NOMO-1 (cell line): ENCODE data around the gene LRRC4C.

Experiments
- DNase-seq, 2 experiments: peaks; one replicate each; lab custom pipeline; 2025; ENCODE audit not compliant: unreplicated experiment in 2 of 2; lab: John Stamatoyannopoulos, UW

Gene LRRC4C

GRCh38 chr11:40401132-40401853 is 1058.2 kb downstream of the LRRC4C start:
- no peak for DNase-seq

DNA sequence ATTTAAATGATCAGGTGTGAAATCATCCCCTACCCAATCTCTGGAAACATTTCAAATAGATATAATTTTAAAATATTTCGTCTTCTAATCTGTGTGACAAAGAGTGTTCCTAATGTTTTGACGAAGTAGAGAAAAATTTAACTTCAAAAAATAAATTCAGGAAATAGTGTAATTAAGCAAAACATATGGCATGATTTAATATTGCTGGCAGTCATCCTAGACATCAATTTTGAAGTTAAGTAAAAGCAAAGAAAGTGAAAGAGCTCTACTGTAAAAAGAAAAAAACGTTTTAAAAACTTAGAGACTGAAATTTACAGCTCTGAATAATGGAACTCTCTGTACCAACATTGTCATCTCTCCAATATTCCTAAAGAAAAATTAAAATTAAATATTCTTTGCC is 1062.3 kb downstream of the LRRC4C start:
- DNase-seq, result no peak

DNA sequence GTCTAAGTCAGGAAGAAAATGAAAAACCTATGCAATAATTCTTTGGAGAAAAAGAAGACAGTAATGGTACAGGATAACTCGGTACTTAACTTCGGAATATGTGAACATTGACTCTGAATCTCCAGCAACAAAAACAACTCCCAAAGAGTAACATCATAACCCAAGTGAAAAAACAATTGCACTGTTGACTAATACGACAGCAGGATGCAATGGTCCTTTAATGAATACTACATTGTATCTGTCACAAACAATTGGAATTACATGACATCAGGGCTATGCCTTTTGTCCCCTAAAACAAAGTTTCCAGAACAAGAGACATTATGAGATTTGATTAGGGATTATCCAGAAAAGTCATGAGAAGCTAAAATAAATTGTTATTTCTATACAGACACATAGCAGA is 1065.9 kb downstream of the LRRC4C start:
- no peak for DNase-seq

DNA sequence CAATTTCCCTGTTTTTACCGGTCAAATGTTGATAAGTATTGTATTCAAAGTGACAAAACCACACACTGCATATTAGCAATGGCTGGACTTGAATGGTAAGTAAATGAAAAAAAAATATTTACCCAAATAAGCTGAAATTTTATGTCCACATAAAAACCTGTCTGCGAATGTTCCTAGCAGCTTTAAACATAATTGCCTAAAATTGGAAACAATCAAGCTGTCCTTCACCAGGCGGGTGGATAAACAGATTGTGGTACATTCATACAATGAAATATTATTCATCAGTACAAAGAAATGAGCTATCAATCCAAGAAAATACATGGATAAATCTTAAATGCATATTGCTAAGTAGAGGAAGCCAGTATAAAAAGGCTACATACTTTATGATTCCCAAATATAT is 1067.8 kb downstream of the LRRC4C start:
- DNase-seq, result no peak

DNA sequence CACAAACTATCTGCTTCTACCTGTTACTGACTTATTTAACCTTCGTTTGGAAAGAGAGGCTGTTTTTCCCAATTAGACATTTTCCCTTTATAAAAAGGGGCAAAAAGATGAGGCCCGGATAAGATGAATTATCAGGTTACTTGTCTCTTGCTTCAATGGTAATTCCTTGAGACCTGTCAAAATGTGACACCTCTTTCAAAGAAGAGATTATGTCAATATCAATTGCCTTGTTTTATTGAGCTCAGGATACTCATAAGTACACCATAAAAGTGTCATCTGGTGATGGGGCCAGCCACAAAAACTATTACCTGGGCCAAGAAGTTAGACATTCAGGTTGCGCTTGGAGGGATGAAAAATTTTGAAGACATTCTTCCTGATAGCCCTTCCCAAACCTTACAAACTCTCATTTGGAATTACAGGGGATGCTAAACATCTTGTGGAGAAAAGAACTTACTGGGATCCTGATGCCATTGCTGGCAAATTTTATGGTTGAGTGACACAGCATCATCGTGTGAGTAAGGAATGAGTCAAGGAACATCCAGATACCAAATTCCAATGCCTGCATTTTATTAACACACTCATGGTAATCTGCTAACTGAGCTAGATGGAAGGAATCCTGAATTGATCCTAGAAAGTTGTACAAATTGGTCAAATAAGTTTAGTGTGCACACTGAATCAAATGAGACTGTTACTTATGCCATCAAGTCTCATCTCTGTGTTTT is 1071.2 kb downstream of the LRRC4C start:
- DNase-seq, result no peak

DNA sequence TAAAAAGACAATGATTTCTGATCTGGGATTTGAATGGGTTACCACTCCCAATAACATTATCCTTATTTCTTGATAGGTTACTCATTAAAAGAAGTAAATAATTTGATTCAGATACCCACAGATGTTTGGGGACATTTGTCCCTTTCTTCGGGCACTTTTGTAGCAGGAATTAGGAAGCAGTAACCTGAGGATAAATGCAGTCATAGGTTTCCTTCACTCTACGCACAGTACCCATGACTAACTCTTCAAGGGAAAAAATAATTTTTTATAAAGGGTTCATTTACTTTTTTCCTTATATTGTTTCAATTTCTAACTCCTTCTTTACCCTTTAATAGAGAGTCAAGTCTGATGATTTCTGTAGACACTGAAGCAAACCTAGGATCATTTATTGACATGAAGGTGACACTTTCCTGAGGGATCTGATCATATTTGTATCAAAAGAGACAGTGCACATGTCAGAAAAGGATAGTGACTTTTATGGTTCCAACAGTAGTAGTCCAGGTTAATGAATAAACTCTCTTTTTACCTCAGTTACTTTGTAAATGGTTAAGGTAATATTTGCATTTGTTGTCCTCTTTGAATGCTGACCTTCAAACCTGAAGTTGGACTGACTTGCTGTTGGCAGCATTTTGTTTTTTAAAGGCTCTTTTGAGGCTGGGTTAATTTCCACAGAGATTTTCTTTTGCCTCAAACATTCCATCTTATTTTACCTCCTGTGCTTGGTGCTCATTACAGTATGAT is 1072.0 kb downstream of the LRRC4C start:
- no peak for DNase-seq

DNA sequence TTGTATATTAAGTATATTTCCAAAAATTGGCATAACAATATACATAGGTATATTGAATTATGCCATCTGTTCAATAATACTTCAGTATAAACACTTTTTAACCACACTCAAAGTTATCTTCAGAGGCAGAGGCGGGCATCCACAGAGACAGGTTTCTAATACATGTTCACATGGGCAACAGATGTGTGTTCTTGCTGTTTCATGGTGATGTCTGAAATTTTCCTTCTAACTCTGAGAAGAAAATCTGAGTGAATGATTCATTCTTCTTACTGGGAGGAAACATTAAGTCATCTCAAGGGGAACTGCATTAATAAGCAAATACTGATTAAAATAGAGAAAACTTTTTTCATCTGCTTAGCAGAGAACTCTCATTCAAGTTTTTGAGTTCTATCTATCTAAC is 1074.5 kb downstream of the LRRC4C start:
- DNase-seq, result no peak

GRCh38 chr11:40381481-40381880 is 1078.0 kb downstream of the LRRC4C start:
- DNase-seq, result no peak

DNA sequence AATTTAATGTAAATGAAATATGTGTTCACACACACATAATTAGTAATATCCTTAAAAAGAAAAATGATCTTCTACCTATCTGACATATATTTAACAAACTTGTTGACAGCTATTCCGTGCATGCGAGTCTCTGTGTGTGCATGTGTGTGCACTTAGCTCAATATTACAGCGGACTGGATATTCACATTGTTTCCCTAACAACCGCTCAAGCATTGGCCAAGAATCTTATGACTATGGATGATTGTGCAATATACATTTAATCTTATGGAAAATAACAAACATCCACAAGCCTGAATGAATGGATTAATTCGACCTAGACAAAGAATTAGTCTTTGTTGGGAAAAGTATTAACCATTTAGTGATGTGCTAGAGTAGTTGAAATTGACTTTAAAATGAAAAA is 1078.6 kb downstream of the LRRC4C start:
- no peak for DNase-seq

- DNase-seq, result no peak
Observed at GRCh38 chr11:40376331-40376730, 1083.1 kb downstream of the LRRC4C start.

GRCh38 chr11:40370821-40371616 is 1088.4 kb downstream of the LRRC4C start:
- DNase-seq, result no peak

GRCh38 chr11:40360206-40360798 is 1099.2 kb downstream of the LRRC4C start:
- no peak for DNase-seq

- no peak for DNase-seq
Observed at GRCh38 chr11:40354121-40354520, 1105.3 kb downstream of the LRRC4C start.

GRCh38 chr11:40340911-40341310 is 1118.5 kb downstream of the LRRC4C start:
- DNase-seq, result no peak

- DNase-seq, result no peak
Observed at GRCh38 chr11:40338739-40339138, 1120.7 kb downstream of the LRRC4C start.

- no peak for DNase-seq
Observed at GRCh38 chr11:40338062-40338461, 1121.4 kb downstream of the LRRC4C start.

DNA sequence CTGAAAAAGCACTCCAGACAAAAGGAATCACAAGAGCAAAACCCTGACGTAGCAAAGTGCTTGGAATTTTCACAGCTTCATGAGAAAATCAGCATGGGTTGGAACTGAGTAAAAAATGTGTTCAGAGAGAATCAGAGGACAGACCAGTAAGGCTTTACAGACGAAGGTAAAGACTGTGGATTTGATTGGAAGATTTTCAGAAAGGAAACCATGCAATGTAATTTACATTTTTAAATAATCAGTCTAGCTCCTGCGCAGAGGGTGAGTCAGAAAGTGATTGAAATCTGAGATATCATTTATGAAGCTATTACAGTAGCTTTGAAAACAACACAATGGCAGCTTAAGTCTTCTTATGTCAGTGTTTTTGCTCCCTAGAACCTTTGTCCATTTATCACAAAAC is 1122.3 kb downstream of the LRRC4C start:
- no peak for DNase-seq

GRCh38 chr11:40328890-40329614 is 1130.4 kb downstream of the LRRC4C start:
- DNase-seq, result no peak

- DNase-seq, result no peak
Observed at GRCh38 chr11:40323241-40323640, 1136.2 kb downstream of the LRRC4C start.

- no peak for DNase-seq
Observed at GRCh38 chr11:40321537-40321936, 1137.9 kb downstream of the LRRC4C start.
